Astrocyte of the cerebellum (primary cell): ENCODE data around the gene NHEJ1.

Source experiments
- DNase-seq: peaks from one replicate; pipeline ENCODE4 v3.0.0-alpha.2; 2011; ENCODE audit warnings: low read depth
- H3K4me3 ChIP-seq: 2 replicates; pipeline ENCODE4 v1.5.1; 2011; ENCODE audit warnings: mild to moderate bottlenecking, low read depth, low read length, moderate library complexity
- in situ Hi-C: cut with HindIII; loops from 2 replicates; pipeline ENCODE4 v1.10.0; 2017; ENCODE audit warnings: low sequenced_read_pairs
- TF ChIP-seq, protein P1 (sequence below): IDR thresholded peaks from 2 replicates; pipeline ENCODE4 v1.5.1; 2012; ENCODE audit warnings: low read length, low read depth, moderate library complexity, mild to moderate bottlenecking; ENCODE audit errors: missing control alignments

The NHEJ1 gene

DNA sequence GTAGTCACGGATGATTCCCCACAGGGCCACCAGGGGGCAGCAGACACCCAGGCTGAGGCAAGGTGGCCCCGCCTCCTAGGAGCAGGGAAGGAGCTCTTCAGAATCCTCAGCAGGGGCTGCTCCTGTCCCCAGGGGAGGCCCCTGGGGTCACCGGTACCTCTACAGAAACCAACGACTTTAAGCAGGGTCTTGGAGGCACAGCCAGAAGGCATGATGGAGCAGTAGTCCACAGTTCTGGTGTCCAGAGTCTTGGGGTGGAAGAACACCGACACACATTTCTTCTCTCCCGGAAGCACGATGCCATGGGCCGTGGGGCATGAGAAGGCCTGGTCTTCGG lies 130.8 kb downstream of the NHEJ1 start:
- TF ChIP-seq, protein P1, sequence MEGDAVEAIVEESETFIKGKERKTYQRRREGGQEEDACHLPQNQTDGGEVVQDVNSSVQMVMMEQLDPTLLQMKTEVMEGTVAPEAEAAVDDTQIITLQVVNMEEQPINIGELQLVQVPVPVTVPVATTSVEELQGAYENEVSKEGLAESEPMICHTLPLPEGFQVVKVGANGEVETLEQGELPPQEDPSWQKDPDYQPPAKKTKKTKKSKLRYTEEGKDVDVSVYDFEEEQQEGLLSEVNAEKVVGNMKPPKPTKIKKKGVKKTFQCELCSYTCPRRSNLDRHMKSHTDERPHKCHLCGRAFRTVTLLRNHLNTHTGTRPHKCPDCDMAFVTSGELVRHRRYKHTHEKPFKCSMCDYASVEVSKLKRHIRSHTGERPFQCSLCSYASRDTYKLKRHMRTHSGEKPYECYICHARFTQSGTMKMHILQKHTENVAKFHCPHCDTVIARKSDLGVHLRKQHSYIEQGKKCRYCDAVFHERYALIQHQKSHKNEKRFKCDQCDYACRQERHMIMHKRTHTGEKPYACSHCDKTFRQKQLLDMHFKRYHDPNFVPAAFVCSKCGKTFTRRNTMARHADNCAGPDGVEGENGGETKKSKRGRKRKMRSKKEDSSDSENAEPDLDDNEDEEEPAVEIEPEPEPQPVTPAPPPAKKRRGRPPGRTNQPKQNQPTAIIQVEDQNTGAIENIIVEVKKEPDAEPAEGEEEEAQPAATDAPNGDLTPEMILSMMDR = peak; percentile 98
- peak; percentile 46 for DNase-seq
- in situ Hi-C loops = no loop called here
- H3K4me3 ChIP-seq = no peak overlapping the region

DNA sequence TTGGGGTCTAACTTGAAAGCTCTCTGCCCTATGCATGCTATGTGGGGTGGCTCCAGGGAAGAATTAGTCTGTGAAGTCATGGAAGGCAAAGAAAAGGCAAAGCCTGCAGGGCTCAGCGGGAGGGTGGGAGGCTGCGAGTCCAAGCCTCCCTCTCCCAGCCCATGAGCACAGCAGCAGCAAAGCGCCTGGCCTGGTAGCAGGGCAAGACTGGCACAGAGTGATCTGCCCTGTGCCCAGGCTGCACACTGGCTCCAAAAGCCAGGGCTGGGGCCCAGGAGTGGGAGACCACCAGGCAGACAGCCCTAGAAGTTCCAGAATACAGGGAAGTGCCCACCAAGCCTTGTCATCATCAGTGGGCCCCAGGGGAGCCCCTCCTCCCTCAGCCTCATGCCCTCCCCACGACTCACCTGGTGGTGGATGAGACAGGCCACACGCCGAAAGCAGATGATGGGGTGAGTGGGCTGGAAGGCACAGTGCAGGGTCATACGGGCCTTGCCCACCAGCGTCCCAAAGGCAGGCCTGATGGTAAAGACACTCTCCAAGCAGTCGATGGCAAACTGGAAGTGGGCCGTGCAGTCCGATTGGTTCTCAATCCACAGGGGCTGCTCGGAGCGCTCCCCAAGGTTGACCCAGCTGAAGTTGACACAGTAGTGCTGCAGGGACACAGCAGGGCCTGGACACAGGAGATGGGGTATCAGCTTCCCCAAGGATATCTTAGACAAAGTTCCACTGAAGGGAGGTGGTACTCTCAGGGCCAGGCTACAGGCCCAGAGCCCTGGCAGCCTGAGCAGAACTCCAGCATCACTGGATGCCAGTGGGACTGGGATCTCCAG lies 131.4 kb downstream of the NHEJ1 start:
- no peak for DNase-seq
- no peak overlapping the region for H3K4me3 ChIP-seq
- in situ Hi-C loops = no loop called here
- TF ChIP-seq, protein P1 = no peak

DNA sequence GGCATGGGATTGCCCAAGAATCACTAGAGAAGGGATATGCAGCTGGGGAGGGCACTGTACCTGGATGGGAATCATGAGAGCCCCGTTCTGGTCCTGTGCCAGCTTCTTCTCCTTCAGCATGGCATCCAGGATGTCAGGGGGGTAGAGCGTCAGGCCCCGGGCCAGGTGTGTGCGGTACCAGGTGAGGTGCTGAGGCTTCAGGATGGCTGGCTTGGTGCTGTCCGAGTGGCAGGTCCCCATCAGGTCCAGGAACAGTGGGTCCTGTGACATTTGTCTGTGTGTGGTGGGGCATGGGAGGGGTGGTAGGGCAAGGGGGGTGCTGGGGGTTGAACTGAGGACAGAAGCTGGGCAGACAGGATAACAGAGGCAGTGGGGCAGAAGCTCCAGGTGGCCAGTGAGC lies 132.5 kb downstream of the NHEJ1 start:
- in situ Hi-C loops = no loop called here
- TF ChIP-seq, protein P1 = no peak
- no peak for DNase-seq
- no peak overlapping the region for H3K4me3 ChIP-seq

DNA sequence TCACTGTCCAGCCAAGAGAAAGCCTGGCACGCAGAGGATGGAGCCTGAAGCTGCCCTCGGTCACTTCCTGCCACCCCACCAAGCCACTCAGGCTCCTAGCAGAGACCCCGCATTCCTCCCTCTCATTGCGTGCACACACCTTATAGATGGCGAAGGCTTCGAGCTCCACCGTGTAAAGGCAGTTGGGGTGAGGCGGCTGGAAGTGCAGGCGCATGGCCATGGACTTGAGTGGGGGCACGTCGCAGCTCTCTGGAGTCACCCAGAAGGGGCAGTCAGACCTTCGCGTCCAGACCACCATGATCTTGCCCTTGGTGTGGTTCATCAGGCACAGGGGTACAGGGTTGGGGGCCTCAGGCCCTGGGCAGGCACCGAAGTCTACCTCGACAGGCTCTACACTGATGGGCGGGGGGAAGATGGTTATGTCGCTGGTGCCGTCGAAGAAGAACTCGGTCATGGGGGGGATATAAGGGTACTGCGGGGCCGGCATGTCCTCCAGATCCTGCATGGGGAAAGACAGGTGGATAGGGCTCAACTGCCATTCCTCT lies 133.0 kb downstream of the NHEJ1 start:
- in situ Hi-C loops = no loop called here
- TF ChIP-seq, protein P1 = no peak
- H3K4me3 ChIP-seq = no peak overlapping the region
- DNase-seq = no peak

DNA sequence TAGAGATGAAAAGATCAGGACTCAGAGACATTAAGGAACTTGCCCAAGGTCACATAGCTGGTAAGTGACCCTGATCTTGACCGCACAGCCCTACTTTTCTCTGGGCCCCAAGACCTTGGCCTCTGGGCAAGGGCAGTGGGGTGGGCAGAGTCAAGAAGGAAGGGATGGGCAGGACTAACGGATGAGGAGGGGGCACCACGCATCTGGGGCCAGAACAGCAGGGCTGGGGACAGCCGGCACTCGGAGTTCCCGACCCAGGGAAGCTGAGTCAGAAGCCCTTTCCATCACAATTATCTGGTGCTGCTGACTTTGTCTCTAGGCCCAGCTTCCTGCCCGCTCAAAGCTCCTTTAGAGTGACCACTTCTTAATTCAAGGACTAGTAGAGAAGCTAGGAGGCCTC lies 133.7 kb downstream of the NHEJ1 start:
- TF ChIP-seq, protein P1 = no peak
- no peak overlapping the region for H3K4me3 ChIP-seq
- no peak for DNase-seq
- in situ Hi-C loops = no loop called here

DNA sequence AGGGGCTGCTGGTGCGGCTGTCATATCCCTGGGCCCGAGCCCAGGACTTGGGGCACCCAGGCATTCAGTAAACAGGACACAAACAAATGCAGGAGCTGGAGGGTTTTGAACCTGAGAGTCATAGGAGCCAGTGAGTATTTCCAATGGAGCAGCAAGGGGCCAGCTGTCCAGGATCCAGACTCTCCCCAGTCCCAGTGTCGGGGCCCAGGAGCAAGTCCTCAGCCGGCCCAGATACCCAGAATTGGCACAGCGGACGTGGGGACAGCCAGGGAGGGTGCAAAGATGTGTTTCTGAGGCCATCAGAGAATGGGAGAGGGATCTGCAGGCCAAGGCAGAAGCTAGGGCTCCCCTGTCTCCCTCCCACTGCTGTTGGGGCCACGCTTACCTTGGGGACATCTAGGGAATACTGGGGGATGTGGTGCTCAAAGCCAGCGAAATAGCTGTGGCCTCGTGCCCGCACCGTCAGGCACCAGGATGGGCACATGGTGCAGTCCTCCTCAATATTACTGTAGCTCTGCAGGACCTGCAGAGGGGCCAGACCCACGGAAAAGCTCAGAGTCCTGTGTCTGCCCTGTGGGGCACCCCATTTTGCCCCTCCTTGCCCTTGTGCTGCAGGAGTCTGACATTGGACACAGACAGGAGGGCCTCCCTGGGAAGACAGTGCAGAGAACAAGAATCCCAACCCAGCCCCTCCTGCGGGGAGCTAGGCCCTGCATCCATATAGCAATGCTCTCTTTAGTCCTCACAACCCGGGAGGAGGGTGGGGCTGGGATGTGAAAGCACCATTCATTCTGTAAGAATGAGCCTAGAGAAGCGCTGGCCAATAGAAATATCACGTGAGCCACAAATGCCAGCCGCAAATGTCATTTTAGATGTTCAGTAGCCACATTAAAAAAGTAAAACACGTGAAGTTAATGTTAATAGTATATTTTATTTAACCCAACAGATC lies 134.7 kb downstream of the NHEJ1 start:
- TF ChIP-seq, protein P1 = no peak
- no peak overlapping the region for H3K4me3 ChIP-seq
- in situ Hi-C loops = no loop called here
- DNase-seq = no peak
